ENCODE results near the gene TIMD4.
"Not testable (repeated sequence)": the region's sequence is repeated elsewhere in the genome, so short reads cannot be mapped to it uniquely, and the experiment has no call there.

Gene TIMD4

GRCh38 chr5:156963125-156963524 lies at the start of gene TIMD4:
Gene TIMD4, minus strand, starts transcription at chr5:156963226. Its CDS starts 28 bp downstream, at chr5:156963198.
- in situ Hi-C loops (cut with HindIII; ENCODE audit: low pct_unique_long_range_greater_than_20kb, low sequenced_read_pairs) = no loop called here
- TF ChIP-seq JUND (IDR thresholded peaks at IDR 0.05; ENCODE audit: low read depth) = no peak
- no peak for DNase-seq (ENCODE audit: low read depth in 1 of 2, low spot score in 1 of 2)

GRCh38 chr5:157006262-157006661 lies 43.2 kb upstream of the TIMD4 start:
- in situ Hi-C loops (cut with HindIII; ENCODE audit: low pct_unique_long_range_greater_than_20kb, low sequenced_read_pairs) = no loop called here

DNA sequence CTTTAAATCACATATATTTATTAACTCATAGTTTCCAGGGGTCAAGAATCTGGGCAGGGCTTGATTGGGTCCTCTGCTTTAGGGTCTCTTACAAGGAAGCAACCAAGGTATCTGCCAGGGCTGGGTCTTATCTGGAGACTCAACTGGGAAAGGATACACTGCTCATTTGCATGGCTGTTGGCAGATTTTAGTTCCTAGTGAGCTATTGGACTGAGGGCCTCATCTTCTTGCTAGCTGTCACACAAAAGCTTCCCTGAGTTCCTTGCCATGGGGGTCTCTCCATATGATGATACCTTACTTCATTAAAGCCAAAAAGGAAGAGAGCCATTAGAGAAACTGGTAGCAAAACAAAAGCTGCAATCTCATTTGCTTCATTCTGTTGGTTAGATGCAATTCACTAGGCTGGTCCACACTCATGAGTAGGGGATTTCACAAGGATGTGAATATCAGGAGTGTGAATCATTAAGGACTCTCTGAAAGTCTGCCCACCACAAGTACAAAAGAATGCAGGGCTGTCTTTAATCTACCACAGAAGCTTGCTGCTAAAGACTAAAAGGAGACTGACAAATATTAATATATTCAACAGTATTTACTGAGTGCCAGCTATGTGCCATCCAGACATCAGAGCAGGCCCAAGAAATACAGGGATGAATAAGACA lies 42.0 kb upstream of the TIMD4 start:
- no peak for TF ChIP-seq JUND (IDR thresholded peaks at IDR 0.05; ENCODE audit: low read depth)
- no peak for DNase-seq (ENCODE audit: low read depth in 1 of 2, low spot score in 1 of 2)
- in situ Hi-C loops (cut with HindIII; ENCODE audit: low pct_unique_long_range_greater_than_20kb, low sequenced_read_pairs) = no loop called here

More at GRCh38 chr5:157006262-157006661, 43.2 kb upstream of the TIMD4 start:
- TF ChIP-seq JUND (IDR thresholded peaks at IDR 0.05; ENCODE audit: low read depth) = no peak
- no peak for DNase-seq (ENCODE audit: low read depth in 1 of 2, low spot score in 1 of 2)

- in situ Hi-C loops (cut with HindIII; ENCODE audit: low pct_unique_long_range_greater_than_20kb, low sequenced_read_pairs) = no loop called here
- TF ChIP-seq JUND (IDR thresholded peaks at IDR 0.05; ENCODE audit: low read depth) = no peak
These were observed 28.7 kb upstream of the TIMD4 start for GRCh38 chr5:156991714-156992113.

DNA sequence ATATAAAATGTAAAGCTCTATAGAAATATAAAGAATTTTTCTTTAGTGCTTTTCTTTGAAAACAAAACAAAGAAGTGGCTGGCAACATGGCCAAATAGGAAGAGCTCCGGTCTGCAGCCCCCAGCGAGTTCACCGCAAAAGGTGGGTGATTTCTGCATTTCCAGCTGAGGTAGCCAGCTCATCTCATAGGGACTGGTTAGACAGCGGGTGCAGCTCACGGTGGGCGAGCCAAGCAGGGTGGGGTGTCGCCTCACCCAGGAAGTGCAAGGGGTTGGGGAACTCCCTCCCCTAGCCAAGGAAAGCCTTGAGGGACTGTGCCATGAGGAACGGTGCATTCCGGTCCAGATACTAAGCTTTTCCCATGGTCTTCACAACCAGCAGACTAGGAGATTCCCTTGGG lies 21.0 kb upstream of the TIMD4 start:
- TF ChIP-seq JUND (IDR thresholded peaks at IDR 0.05; ENCODE audit: low read depth) = no peak
- no peak for DNase-seq (ENCODE audit: low read depth in 1 of 2, low spot score in 1 of 2)
- in situ Hi-C loops (cut with HindIII; ENCODE audit: low pct_unique_long_range_greater_than_20kb, low sequenced_read_pairs) = no loop called here

More at GRCh38 chr5:156991714-156992113, 28.7 kb upstream of the TIMD4 start:
- DNase-seq (ENCODE audit: low read depth in 1 of 2, low spot score in 1 of 2) = no peak

- no peak for DNase-seq (ENCODE audit: low read depth in 1 of 2, low spot score in 1 of 2)
- in situ Hi-C loops (cut with HindIII; ENCODE audit: low pct_unique_long_range_greater_than_20kb, low sequenced_read_pairs) = no loop called here
- no peak for TF ChIP-seq JUND (IDR thresholded peaks at IDR 0.05; ENCODE audit: low read depth)
These were observed 18.5 kb upstream of the TIMD4 start for GRCh38 chr5:156981481-156981880.

GRCh38 chr5:156974328-156974727 lies 11.3 kb upstream of the TIMD4 start:
- DNase-seq (ENCODE audit: low read depth in 1 of 2, low spot score in 1 of 2) = no peak
- TF ChIP-seq JUND (IDR thresholded peaks at IDR 0.05; ENCODE audit: low read depth) = no peak
- in situ Hi-C loops (cut with HindIII; ENCODE audit: low pct_unique_long_range_greater_than_20kb, low sequenced_read_pairs) = no loop called here

DNA sequence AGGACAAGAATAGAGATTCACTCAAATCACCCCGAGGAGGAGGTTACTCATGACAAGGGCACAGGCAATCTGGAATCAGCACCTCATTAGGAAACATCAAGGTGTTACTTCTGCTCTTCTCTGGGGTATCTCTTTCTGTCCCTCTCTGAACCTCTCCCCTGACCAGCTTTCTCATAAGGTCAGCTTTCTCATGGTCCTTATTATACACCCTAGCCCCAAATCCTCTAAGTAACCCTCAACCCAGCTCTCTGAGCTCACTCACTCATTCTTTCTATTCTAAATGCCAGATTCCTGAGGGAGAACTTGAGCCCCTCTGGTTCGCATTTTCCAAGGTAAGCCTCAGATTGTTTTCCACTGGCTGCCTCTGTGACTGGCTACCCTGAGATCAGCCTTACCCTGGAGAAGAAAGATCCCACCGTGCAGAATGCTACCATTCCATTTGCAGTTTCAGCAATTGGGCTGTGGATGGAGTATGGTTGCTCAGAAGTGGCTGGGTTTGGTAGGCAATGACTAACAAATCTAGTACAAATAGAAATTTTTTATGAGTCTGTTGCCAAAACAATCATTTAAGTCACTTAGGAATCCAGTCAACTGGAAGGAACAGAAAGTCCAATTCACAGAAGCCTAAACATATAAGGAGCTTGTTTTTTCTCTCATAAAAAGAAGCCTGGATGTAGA lies 9.0 kb upstream of the TIMD4 start:
- in situ Hi-C loops (cut with HindIII; ENCODE audit: low pct_unique_long_range_greater_than_20kb, low sequenced_read_pairs) = no loop called here
- TF ChIP-seq JUND (IDR thresholded peaks at IDR 0.05; ENCODE audit: low read depth) = no peak
- DNase-seq (ENCODE audit: low read depth in 1 of 2, low spot score in 1 of 2) = no peak

DNA sequence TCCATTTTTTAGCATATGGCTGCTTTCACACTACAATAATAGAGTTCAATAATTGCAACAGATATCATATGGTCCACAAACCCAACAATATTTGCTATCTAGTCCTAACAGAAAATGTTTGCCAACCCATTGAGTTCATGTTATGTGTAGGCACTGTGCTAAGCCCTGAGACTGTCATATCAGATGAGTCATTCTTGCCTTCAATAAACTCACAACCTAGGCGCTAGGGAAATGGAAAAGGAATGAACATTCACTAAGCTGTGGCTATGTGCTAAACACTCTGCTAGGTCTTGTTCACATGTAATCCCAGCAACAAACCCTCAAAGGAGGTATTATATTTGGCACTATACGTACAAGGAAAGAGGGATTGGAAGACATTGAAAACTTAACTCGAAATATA lies 8.4 kb upstream of the TIMD4 start:
- DNase-seq (ENCODE audit: low read depth in 1 of 2, low spot score in 1 of 2) = no peak
- in situ Hi-C loops (cut with HindIII; ENCODE audit: low pct_unique_long_range_greater_than_20kb, low sequenced_read_pairs) = no loop called here
- TF ChIP-seq JUND (IDR thresholded peaks at IDR 0.05; ENCODE audit: low read depth) = no peak

DNA sequence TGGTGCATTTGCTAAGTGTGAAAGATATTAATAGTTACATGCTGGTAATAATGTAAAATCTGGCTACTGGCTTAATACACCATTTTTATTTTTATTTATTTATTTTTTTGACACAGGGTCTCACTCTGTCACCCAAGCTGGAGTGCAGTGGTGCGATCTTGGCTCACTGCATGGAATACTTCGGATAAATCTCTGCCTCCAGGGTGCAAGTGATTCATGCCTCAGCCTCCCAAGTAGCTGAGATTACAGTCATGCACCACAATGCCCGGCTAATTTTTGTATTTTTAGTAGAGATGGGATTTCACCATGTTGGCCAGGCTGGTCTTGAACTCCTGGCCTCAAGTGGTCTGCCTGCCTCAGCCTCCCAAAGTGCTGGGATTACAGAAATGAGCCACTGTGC lies 4.4 kb upstream of the TIMD4 start:
- DNase-seq (ENCODE audit: low read depth in 1 of 2, low spot score in 1 of 2); in situ Hi-C loops (cut with HindIII; ENCODE audit: low pct_unique_long_range_greater_than_20kb, low sequenced_read_pairs): not testable (repeated sequence)

DNA sequence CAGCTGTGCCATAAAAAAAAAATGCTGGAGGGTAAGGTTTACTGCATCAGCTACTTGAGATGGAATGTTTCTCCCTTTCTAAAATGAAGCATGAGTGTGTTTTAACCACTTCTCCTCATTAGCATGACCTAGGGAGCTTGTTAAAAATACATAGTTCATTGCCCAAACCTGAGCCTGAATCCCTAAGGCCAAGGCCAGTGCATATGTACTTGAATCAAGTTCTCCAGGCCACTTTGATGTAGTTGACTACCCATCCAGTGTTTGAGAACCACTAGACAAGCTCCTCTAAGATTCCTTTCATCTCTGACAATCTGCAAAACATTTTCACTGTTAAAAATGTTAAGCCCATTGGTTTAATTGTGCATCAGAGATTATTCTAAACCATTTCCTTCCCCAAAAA lies 6.7 kb downstream of the TIMD4 start:
- in situ Hi-C loops (cut with HindIII; ENCODE audit: low pct_unique_long_range_greater_than_20kb, low sequenced_read_pairs) = no loop called here
- TF ChIP-seq JUND (IDR thresholded peaks at IDR 0.05; ENCODE audit: low read depth) = no peak
- no peak for DNase-seq (ENCODE audit: low read depth in 1 of 2, low spot score in 1 of 2)

DNA sequence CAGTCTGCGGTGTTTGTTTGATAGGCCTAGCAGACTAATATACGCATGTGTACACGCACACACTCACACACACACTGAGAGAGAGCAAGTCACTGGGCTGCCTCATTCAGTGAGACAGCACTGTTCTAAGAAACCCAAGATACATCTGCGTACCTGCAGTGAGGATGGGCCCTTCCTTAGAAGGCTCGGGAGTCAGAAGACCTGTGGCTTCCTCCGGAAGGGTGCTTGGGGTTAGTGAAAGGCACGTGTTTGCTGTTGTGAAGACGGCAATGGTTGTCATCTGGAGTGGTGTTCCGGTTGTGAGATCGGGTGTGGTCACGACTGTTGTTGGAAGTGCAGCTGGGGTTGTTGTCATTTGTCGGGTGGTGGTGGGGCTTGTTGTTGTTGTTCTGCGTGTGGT lies 11.7 kb downstream of the TIMD4 start:
- DNase-seq (ENCODE audit: low read depth in 1 of 2, low spot score in 1 of 2) = no peak
- in situ Hi-C loops (cut with HindIII; ENCODE audit: low pct_unique_long_range_greater_than_20kb, low sequenced_read_pairs) = no loop called here

DNA sequence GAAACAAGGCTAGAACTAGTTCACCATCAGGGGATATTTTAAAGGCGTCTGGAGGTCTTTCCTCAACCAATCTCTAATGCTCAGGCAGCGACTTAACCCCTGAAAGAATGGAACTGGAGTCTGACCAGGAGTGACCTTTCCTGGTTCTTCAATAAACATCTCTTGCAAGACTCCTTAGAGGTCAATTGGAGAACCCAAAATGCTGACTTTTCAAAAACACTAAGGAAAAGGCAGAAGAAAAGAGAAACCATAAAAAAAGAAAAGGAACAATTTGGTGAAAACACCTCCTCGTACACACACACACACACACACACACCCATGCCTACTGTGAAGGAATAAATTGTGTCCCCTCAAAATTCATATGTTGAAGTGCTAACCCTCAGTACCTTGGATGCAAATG lies 12.3 kb downstream of the TIMD4 start:
- no peak for DNase-seq (ENCODE audit: low read depth in 1 of 2, low spot score in 1 of 2)
- no peak for TF ChIP-seq JUND (IDR thresholded peaks at IDR 0.05; ENCODE audit: low read depth)
- in situ Hi-C loops (cut with HindIII; ENCODE audit: low pct_unique_long_range_greater_than_20kb, low sequenced_read_pairs) = no loop called here

More for the DNA sequence above, 11.7 kb downstream of the TIMD4 start:
- TF ChIP-seq JUND (IDR thresholded peaks at IDR 0.05; ENCODE audit: low read depth) = no peak
